Mesothelial cell of epicardium (in vitro differentiated cells): ENCODE data around the gene KIAA1328. TPM values are rescaled to one million over a fixed set of nuclear protein-coding genes. Genes with fewer than 3 reads are reported as not detected.

Experiments used
- DNase-seq, 2 experiments: peaks; one replicate each; pipeline ENCODE4 v3.0.0; 2021; ENCODE audit warnings: low spot score in 2 of 2; ENCODE audit not compliant: unreplicated experiment in 2 of 2
- H3K27ac Mint-ChIP-seq: 2 replicates; pipeline ENCODE4 v1.8.0; 2021; ENCODE audit warnings: mixed read lengths
- H3K27me3 Mint-ChIP-seq: 2 replicates; pipeline ENCODE4 v1.8.0; 2021; ENCODE audit warnings: low read depth, mixed read lengths
- H3K36me3 Mint-ChIP-seq: 2 replicates; pipeline ENCODE4 v1.8.0; 2021; ENCODE audit warnings: mixed read lengths
- H3K4me1 Mint-ChIP-seq: 2 replicates; pipeline ENCODE4 v1.8.0; 2021; ENCODE audit warnings: mixed read lengths
- H3K4me3 Mint-ChIP-seq: 2 replicates; pipeline ENCODE4 v1.8.0; 2021; ENCODE audit warnings: mild to moderate bottlenecking, moderate library complexity, mixed read lengths
- H3K9me3 Mint-ChIP-seq: 2 replicates; pipeline ENCODE4 v1.8.0; 2021; ENCODE audit warnings: mixed read lengths
- CTCF ChIP-seq: fragments of 200-600 bp; sonication (generic); IDR thresholded peaks from one replicate; pipeline ENCODE4 v1.5.0; 2021; ENCODE audit warnings: antibody characterized with exemption; ENCODE audit not compliant: unreplicated experiment
- total RNA-seq: library from RNA; stranded (reverse); gene quantifications from 3 replicates; pipeline ENCODE4 v1.2.1, GENCODE V29; 2021

Gene KIAA1328
- total RNA-seq, 1 donor from 2014 or later = 20.8 TPM

- no peak for TF ChIP-seq CTCF
- no peaks in the 10 kb centered on the region for H3K9me3 Mint-ChIP-seq
- H3K27me3 Mint-ChIP-seq = no peaks in the 10 kb centered on the region
- H3K4me3 Mint-ChIP-seq = no peak overlapping the region
- no peak overlapping the region for H3K27ac Mint-ChIP-seq
- H3K4me1 Mint-ChIP-seq = peaks cover 8% of the 10 kb centered on the region
- DNase-seq = no peak
- peaks cover 2% of the 10 kb centered on the region for H3K36me3 Mint-ChIP-seq
Measured at GRCh38 chr18:36887114-36887513, 58.2 kb downstream of the KIAA1328 start.

GRCh38 chr18:36887864-36888263 is 58.9 kb downstream of the KIAA1328 start:
- no peak overlapping the region for H3K27ac Mint-ChIP-seq

GRCh38 chr18:36888778-36889177 is 59.9 kb downstream of the KIAA1328 start:
- H3K27ac Mint-ChIP-seq = no peak overlapping the region
- H3K36me3 Mint-ChIP-seq = peaks cover 2% of the 10 kb centered on the region
- TF ChIP-seq CTCF = no peak
- H3K9me3 Mint-ChIP-seq = no peaks in the 10 kb centered on the region
- H3K4me3 Mint-ChIP-seq = no peak overlapping the region
- H3K4me1 Mint-ChIP-seq = peaks cover 8% of the 10 kb centered on the region
- H3K27me3 Mint-ChIP-seq = no peaks in the 10 kb centered on the region
- no peak for DNase-seq

More at GRCh38 chr18:36887864-36888263, 58.9 kb downstream of the KIAA1328 start:
- no peak for DNase-seq
- Mint-ChIP-seq H3K27me3 (no peaks in the 10 kb centered on the region), H3K9me3 (no peaks in the 10 kb centered on the region), H3K36me3 (peaks cover 2% of the 10 kb centered on the region), H3K4me3 (no peak overlapping the region), H3K4me1 (peaks cover 8% of the 10 kb centered on the region)
- TF ChIP-seq CTCF = no peak

GRCh38 chr18:36889321-36889720 is 60.4 kb downstream of the KIAA1328 start:
- Mint-ChIP-seq H3K4me3 (no peak overlapping the region), H3K36me3 (peaks cover 4% of the 10 kb centered on the region), H3K9me3 (no peaks in the 10 kb centered on the region), H3K27ac (no peak overlapping the region), H3K27me3 (no peaks in the 10 kb centered on the region), H3K4me1 (peaks cover 4% of the 10 kb centered on the region)
- TF ChIP-seq CTCF = no peak
- DNase-seq = no peak

- peaks cover 4% of the 10 kb centered on the region for H3K4me1 Mint-ChIP-seq
- H3K4me3 Mint-ChIP-seq = no peak overlapping the region
- H3K9me3 Mint-ChIP-seq = no peaks in the 10 kb centered on the region
- H3K27ac Mint-ChIP-seq = no peak overlapping the region
- TF ChIP-seq CTCF = no peak
- peaks cover 4% of the 10 kb centered on the region for H3K36me3 Mint-ChIP-seq
- H3K27me3 Mint-ChIP-seq = no peaks in the 10 kb centered on the region
- no peak for DNase-seq
Measured at GRCh38 chr18:36889742-36890141, 60.8 kb downstream of the KIAA1328 start.

- no peaks in the 10 kb centered on the region for H3K27me3 Mint-ChIP-seq
- no peaks in the 10 kb centered on the region for H3K9me3 Mint-ChIP-seq
- H3K4me3 Mint-ChIP-seq = no peak overlapping the region
- no peak overlapping the region for H3K27ac Mint-ChIP-seq
- no peak for TF ChIP-seq CTCF
- DNase-seq = no peak
- peaks cover 2% of the 10 kb centered on the region for H3K36me3 Mint-ChIP-seq
- peaks cover 4% of the 10 kb centered on the region for H3K4me1 Mint-ChIP-seq
Measured at GRCh38 chr18:36890598-36890997, 61.7 kb downstream of the KIAA1328 start.
